Muscle of arm (tissue), 14 donors: ENCODE measurements around the gene GSE1. TPM values are rescaled to one million over a fixed set of nuclear protein-coding genes. Genes with fewer than 3 reads are reported as not detected.

Experiments used
- DNase-seq: peaks from one replicate; pipeline ENCODE4 v3.0.0-alpha.2; 2013
- long read RNA-seq, 11 donors: transcript quantifications; one replicate each; lab custom pipeline, GENCODE V29; 2026
- polyA plus RNA-seq, 12 donors: library from polyadenylated mRNA; unstranded; fragments of 120-200 nt; gene quantifications; one replicate each; pipeline ENCODE4 v1.2.1, GENCODE V29; 2013; ENCODE audit not compliant: insufficient read length in 12 of 12

Gene GSE1
- polyA plus RNA-seq: 100 to 1,000 TPM in 1 of 12 donors, 10 to 100 TPM in 10, not detected in 1; 35.4 to 106 (median 53.9) TPM
- long read RNA-seq, donor 1, partial matches to known transcripts: 8 of 14 reads
- long read RNA-seq, donor 1, other reads (novel, unspliced or antisense): 0 of 14 reads
- long read RNA-seq, donor 2: 0 reads
- long read RNA-seq, donor 3, partial matches to known transcripts: 0 of 2 reads
- long read RNA-seq, donor 3, other reads (novel, unspliced or antisense): 0 of 2 reads
- long read RNA-seq, donor 4: 0 reads
- long read RNA-seq, donor 5, full-length matches to known transcripts: 1 of 7 reads
- long read RNA-seq, donor 5, partial matches to known transcripts: 6 of 7 reads
- long read RNA-seq, donor 5, other reads (novel, unspliced or antisense): 0 of 7 reads
- long read RNA-seq, donor 6: 0 reads
- long read RNA-seq, donor 7: 0 reads
- long read RNA-seq, donor 8: 0 reads
- long read RNA-seq, donor 9, partial matches to known transcripts: 0 of 1 reads
- long read RNA-seq, donor 9, other reads (novel, unspliced or antisense): 0 of 1 reads
- long read RNA-seq, donor 10, partial matches to known transcripts: 6 of 6 reads
- long read RNA-seq, donor 10, other reads (novel, unspliced or antisense): 0 of 6 reads
- long read RNA-seq, donor 11: 0 reads

DNA sequence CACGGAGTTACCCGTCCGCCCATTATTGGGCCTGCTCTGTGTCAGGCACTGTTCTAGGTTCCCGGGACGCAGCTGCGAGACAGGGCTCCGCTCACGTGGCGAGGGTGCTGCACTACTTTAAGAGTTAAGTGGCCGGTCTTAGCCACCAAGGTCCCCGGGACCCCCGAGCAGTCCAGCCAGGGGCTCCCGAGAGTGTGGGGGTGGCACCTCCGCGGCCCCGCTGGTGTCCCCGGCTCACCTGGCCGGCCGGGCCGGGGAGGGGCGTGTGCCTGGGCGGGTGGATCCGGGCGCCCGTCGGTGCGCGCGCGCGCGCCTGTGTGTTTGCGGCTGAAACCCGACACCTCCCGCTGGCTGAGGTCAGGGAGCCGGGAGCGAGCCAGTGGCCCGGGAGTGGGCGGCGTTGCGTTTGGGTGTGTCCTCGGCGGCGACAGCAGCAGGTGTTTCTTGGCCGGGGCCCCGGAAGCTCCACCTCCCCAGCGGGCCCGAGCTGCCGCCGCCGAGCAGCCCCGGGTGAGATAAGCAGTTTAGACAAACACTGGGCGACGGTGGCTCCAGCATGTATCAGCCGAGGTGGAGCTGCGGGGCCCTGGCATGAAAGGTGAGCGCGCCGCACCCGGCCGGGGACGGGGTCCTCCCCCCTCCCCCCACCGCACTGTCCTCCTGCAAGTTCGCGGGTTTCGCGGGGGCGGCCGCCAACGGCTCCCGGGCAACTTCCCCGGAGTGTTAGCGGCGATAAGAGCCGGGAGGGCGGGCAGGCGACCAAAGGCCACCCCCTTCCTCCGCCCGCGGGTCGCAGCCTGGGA, at the start of gene GSE1:
Gene GSE1, plus strand, starts transcription at position 522 of the 803 bp plus-strand sequence. Its CDS starts 70 bp downstream, at position 592.
- DNase-seq: peak; percentile 71

DNA sequence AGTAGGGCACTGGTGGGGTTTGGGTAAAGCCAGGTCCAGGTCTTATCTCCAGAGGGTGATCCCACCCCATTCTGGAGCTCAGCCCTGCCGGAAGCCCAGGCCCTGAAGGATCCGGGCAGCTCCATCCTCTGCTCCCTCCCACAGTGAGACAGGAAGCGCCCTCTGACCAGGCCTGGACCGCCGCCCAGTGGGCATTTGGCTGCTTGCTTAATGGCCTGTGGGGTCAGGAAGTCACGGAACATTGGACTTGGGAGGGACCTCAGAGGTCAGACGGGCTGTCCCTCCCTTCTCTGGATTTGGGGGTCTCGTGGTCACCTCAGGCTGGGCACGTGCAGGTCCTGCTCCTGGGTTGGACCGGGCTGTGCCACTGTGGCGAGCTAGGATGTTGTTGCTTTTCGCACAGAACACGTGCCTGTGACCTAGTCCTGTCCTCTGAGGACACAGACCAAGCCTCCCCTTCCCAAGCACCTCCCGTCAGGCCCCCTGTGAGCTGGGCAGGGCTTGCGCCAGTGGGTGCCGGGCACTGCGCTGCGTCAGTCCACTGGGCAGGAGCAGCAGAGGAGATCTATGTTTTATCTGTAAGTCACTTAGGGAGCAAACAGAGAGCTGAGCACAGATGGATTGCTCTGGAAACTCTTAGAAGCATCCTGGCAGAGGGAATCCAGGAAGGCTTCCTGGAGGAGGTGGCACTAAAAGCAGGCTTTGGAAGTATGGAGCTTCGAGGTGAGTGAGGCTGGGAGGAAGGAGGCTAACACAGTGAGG, 49.4 kb upstream of the GSE1 start:
- no peak for DNase-seq

DNA sequence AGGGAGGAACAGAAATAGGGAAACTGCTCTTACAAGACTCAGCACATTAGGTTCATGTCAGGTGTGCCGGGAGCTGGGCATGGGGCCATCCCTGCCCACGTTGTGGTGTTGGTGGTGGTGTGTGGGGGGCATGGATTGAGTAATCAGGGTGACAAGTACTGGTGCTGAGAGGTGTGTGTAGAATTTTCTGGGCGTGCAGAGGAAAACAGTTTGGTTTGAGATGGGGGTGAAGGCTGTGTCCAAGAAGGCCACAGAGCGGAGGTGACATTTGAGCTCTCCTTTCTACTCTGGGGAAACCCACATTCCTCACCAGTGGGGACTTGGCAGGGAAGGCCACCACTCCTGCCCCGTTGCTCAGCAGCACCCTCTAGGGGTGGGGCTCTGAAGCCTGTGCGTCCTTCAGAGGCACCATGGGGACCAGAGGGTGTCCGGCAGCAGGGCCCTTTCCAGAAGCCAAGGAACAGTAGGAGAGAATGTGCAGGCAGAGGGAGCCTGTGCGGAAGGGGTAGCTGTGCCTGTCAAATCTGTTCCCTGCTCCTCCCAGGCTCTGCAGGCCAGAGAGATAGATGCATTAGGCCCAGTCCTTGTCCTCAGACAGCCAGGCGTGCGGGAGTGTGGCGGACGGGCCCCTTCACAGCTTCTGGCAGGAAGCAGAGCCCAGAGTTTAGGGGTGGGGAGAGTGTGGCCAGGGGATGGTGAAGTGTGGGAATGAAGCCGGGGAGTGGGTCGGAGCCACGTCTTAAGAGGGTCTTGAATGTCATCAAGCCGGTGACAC, 48.7 kb upstream of the GSE1 start:
- no peak for DNase-seq

DNA sequence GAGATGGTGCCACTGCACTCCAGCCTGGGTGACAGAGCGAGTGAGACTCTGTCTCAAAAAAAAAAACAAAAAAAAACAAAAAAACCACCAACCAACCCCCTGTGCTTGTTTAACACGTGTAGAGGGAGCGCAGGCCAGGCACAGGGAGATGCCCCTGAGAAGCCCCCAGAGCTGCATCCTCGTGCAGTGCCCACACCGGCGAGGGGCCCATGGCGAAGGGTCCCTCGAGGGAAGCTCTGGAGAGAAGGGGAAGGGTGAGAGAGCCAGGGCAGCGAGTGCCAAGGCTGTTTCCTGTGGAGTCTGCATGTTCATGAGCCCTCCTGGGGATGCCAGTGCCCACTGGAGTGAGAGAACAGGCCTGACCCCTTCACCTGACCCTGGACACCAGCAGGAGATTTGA, 47.8 kb upstream of the GSE1 start:
- DNase-seq: no peak

DNA sequence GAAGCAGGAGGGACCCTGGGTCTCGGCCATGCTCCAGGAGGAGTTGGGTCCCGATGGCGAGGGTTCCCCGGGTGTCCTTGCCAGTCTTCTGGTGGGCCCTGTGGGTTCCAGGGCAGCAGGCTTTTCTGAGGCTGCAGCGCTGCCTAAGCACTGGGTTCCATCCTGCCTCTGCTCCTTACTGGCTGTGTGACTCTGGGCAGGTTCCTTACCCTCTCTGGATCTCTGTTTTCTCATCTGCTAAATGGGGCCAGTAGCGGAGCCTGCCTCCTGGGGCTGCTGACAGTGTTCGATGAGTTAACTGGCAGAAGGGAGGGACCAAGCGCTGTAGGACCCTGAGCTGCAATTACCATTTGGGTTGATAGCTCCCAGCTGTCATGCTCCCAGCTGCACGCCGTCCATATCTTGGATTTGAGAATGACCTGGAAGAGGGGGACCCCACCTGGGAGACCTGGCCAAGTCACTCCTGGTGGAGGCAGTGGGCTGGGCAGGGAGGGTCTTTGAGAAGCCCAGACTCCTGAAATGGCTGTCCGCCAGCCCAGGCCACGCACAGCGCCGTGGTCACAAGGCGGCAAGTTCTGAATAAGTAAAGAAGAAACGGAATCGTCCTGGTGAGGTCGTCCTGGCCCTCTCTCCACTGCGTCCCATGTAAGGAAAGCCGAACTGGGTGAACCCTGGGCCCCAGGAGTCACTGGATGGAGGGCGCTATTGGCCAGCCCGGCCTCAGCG, 47.2 kb upstream of the GSE1 start:
- DNase-seq: no peak

DNA sequence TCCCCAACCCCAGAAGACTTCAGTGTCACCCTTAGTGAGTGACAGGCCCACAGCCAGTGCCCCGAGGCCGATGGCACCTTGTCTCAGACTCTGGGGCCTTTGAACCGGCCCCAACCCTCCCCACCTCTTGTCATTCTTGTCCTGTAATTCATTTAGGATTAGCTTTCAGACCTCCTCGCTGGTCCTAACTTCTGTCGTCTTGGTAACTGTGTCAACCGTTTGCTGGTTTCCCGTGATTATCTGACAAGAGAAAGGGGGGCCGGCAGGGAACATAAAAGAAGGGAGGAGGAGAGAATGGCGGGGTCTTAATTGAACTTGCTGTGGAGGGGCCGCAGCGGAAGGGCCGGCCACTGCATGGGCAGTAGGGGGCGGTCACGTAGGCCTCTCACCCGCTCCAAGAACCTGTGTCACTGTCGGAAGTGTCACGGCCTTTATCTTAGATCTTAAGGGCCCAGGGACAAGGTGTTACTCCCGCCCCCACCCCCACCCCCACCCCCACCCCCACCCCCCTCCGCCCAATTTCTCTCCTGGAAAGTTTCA, 46.5 kb upstream of the GSE1 start:
- no peak for DNase-seq

DNA sequence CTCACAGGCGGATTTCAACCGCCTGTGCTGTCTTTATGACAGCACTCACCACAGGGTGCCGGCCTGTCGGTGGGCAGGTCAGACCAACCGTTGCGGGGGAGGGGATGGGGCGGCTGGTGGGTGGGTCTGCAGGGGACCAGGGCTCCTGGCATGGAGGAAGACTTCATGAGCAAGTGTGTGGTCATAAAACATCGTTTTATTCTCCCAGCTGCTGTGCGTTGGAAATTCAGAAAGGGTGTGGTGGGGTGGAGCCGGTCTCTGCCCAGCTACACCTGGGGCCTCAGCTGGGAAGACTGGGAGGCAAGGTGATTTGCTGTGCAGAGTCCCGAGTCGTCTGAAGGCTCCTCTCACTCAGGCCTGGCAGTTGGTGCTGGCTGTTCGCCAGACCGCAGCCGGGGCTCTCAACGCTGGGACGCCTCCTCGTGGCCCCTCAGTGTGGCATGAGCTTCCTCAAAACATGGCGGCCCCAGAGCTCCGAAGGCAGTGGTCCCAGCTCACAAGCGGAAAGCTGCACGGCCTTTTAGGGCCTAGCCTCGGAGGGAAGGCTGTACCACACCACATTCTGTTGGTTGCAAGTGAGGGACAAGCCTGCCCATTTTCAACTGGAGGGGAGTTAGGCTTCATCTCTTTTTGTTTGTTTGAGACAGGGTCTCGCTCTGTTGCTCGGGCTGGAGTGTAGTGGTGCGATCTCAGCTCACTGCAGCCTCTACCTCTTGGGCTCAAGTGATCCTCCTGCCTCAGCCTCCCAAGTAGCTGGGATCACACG, 45.8 kb upstream of the GSE1 start:
- no peak for DNase-seq

DNA sequence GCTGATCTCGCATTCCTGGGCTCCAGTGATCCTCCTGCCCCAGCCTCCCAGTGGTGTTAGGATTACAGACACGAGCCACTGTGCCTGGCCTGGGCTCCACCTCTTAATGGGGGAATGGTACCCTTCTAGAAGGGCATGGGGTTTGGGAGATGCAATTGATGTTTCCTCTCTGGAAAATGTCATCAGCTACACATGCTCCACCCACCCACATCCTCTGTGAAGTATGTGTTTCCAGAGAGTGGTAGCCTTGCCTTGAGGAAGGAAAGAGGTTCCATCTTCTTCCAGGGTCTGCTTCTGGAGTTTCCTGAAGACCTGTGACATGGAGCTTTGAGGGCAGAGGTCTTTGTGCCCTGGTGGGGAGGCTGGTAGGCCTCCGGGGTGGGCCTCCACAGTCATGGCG, 45.2 kb upstream of the GSE1 start:
- no peak for DNase-seq

DNA sequence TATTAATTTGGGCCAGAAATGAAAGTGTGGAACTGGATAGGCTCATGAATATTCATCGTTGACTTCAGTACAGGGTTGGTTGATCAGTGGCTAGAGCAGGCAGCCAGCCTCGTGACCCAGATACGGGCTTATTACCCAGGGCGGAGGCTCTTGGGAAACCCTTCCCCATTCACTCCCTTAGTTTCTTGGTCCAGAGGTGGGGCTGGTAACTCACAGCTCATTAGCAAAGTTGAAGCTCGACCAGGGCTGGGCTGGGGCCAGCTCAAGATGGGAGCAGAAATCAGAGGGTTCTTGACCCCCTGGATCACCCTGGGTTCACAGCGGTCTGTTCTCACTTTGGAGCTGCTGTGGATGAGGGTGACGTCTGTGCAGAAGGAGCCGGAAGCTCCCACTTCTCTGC, 44.6 kb upstream of the GSE1 start:
- DNase-seq: no peak

DNA sequence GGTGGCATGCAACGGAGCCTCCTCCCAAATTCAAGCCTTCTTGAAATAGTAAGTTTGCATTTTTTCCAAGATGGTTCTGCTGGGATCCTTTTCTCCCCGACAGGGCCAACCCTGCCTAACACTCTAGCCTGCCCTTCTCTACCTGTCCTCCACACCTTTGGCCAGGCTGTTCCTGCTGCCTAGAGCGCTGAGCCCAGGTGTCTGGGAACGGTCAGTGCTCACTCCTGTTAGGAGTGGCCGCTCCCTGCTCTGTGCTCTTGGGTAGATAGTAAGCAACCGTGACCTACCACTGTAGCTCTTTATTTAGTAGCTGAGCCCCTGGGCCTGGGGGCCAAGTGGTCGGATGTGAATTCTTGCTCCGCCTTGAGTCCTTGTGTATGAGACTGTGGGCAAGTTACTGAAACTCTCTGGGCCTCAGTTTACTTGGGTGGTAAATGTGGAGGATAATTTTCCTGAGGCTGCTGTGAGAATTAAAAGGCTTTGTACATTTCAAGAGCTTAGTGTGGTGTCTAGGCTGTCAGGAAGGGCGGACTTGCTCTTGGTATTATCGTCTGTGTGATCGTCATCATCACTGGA, 44.0 kb upstream of the GSE1 start:
- no peak for DNase-seq

DNA sequence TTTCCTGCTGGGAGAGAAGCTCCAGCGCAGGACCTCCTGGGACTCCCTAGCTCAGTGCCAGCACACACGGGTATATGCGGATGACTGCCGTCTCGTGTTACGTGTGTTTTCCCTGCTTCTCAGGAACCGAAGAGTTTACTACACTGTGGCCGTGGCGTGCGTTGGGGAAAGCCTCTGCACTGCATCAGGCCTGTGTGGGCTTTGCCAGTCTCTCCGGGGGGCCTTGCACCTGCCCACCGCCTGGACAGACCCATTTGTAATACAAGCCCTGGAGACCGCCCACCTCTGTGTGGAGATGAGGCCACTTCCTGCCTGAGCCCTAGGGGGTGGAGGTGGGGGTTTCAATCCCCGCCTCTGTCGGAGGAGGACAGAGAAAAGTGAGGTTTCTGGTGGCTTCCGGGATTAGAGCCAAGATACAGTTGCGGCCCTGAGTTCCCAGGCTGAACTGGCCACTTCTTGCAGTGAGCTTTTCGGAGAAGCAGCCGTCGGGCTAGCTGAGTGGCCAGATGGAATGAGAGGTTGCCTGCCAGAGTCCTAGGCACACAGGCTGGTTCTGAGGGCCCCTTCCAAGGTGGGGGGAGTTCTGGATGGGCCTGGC, 43.4 kb upstream of the GSE1 start:
- no peak for DNase-seq

DNA sequence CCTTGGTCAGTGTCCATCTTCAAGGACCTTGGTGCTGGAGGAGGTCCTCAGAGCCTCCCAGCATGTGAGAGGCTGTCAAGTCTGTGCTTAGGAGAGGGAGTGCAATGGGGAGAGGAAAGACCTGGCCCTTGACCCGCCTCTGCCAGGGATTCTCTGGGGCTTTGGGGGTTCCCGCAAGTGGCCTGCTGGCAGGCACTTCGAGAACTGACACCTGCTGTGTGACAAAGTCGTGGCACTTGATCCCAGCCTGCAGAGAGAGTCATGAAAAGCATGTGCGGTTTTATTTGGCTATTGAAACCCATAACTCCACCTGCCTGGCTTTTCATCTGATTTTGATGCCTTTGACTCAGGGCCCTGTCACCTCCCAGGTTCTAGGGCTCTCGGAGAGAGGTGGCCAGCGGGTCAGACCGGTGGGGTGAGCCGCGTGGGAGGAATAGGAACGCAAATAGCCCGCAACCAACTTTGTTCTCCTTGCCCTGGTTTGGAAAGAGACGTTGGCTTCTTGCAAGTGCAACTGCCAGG, 42.8 kb upstream of the GSE1 start:
- no peak for DNase-seq

DNA sequence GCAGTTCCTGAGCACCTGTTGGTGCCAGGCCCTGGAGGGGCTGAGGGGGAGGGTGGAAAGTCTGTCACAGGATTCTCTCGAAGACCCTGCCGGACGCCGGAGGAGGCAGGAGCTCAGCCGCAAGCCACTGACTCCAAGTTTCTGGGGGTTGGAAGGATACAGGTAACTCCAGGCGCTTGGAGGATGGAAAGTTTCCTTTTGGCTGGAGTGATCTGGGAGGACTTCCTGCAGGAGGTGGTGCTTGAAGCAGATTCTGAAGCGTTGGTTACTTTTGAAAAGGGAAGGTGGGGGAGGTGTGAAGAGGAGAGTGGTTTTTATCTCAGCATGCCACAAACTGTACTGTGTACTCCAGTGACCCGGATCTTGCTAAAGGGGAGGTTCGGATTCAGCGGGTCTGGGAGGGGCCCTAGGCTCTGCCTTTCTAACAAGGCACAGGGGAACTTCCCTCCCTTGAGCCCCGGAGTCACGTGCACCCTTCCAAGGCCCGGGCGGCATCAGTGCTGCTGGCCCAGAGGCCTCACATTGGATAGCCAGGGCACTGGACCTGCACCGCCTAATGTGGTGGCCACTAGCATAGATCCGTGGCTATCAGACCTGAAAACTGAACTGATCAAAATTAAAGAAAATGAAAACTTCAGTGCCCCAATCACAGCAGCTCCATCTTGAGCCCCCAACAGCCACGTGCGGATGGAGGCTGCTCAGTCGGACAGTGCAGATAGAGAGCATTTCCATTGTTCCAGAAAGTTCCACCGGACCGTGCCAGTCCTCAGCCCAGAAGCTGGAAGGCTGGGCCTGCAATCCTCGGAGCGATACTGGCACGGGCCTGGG, 42.2 kb upstream of the GSE1 start:
- DNase-seq: no peak

DNA sequence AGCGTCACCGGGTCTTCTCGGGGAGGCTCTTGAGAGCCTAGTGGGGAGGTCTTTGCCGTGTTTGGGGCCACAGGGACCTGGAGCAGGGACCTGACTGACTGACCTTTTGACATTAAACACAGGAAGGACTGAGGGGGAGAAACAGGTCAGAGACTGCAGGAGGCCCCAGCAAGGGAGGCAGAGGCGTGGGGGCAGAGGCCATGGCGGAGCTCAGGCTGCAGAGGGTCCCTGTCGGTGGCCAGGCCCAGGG, 41.6 kb upstream of the GSE1 start:
- no peak for DNase-seq

DNA sequence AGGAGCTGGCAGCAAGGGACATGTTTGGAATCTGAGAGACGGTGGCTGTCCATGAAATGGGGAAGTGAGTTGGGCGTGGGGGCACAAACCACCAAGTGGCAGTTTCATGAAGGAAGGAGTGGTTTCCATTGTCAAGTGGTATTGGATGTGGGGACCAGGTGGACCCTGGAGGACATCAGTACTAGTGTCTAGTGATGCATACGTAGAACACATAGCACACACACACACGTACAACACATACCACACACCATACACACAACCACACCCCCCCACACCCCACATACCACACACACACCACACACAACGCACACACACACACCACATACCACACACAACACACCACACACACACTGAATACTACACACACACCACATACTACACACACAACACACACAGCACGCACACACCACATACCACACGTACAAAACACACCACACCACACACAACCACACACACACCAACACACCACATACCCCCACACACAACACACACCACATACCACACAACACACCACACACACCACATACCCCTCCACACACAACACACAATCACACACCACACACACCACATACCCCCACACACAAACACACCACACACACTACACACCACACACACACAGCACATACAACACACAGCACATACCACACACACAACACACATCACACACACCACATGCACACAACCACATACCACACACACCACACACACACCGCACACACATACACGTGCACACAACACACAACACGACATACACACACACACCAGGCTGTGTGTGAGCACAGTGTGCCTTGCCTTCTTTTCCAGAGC, 41.1 kb upstream of the GSE1 start:
- DNase-seq: no peak

DNA sequence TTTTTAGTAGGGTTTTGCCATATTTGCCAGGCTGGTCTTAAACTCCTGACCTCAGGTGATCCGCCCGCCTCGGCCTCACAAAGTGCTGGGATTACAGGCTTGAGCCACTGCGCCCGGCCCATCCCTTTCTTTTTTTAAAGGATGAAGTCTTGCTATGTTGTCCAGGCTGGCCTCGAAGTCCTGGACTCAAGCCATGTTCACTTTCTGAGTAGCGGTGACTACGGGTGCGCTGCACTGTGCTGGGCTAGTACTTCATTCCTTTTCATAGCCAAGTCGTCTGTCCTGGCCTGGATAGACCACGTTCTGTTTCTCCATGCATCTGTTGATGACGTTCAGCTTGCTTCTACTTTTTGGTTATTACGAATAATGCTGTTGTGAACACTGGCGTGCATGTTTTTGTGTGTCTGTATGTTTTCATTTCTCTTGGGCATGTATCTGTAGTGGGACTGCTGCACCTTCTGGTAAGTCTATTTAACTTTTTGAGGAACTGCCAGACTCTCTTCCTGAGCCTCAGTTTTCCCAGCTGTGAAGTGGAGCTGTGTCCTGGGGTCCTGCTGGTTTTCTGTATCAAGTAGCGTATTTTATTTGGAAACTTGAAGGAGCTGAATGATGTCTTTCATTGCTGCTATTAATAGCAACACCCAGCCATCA, 40.0 kb upstream of the GSE1 start:
- no peak for DNase-seq
